ENCODE results near the gene LGALS4. TPM values are rescaled to one million over a fixed set of nuclear protein-coding genes. Genes with fewer than 3 reads are reported as not detected.

Gene LGALS4
- total and polyA plus RNA-seq, 9 of the 15 experiments (the other 6 are each of a cell fraction or from before 2014, with no cell fraction given): 0.08 to 1.1 (median 0.30) TPM; not detected in 3

DNA sequence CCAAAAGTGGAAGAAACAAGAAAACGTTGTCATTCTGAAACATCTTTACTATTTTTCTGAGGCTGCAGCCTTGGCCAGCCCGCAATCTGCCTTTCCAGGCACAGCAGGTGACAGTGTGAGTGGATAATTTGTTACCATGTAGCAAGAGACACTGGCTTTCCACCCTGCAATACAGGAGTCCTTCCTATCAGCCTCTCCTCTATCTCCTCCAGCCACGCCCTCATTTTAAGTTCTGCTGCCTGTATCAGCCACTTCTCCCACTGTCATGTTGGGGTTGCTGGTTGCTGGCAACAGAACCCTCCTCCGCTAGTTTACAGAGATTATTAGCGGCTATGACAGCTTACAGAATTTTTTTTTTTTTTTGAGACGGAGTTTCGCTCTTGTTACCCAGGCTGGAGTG, 31.7 kb downstream of the LGALS4 start (continued):
- TF ChIP-seq PBX2 (CRISPR knock-in tag; IDR thresholded peaks at IDR 0.05; ENCODE audit: low read depth) (no peak), PBX2 (tag; conservative IDR thresholded peaks at IDR 0.05; ENCODE audit: low read depth) (peak; percentile 77), ZNF431 (CRISPR knock-in tag; IDR thresholded peaks at IDR 0.05) (no peak), RBM14 (IDR thresholded peaks at IDR 0.05; ENCODE audit: borderline replicate concordance, insufficient read depth, low read depth, low read length) (no peak), ARID1B (IDR thresholded peaks at IDR 0.05) (peak; percentile 86), CBX3 (IDR thresholded peaks at IDR 0.05; ENCODE audit: borderline replicate concordance in 1 of 2, low read length in 2 of 2) (no peak), TAF9B (IDR thresholded peaks at IDR 0.05; ENCODE audit: partially characterized antibody) (no peak), ZNF79 (CRISPR knock-in tag; IDR thresholded peaks at IDR 0.05; ENCODE audit: low read depth) (no peak), CHD2 (IDR thresholded peaks at IDR 0.05; ENCODE audit: low read depth, low read length) (no peak), ZNF133 (CRISPR knock-in tag; IDR thresholded peaks at IDR 0.05) (no peak), ADNP (tag; IDR thresholded peaks at IDR 0.05) (no peak), SIN3B (IDR thresholded peaks at IDR 0.05; ENCODE audit: low read depth) (no peak), ZNF77 (CRISPR knock-in tag; IDR thresholded peaks at IDR 0.05) (no peak), CSDE1 (IDR thresholded peaks at IDR 0.05) (no peak), ZNF717 (CRISPR knock-in tag; IDR thresholded peaks at IDR 0.05) (no peak), ZNF165 (CRISPR knock-in tag; IDR thresholded peaks at IDR 0.05; ENCODE audit: borderline replicate concordance) (no peak), NBN (IDR thresholded peaks at IDR 0.05; ENCODE audit: low read depth) (no peak), ETV1 (tag; conservative IDR thresholded peaks at IDR 0.05; ENCODE audit: low read depth) (no peak), TEAD2 (tag; IDR thresholded peaks at IDR 0.05) (no peak), ZNF75A (CRISPR knock-in tag; IDR thresholded peaks at IDR 0.05) (0 out of 2 replicates have a peak, but pooled peaks have one; percentile 19), FOXA1 (IDR thresholded peaks at IDR 0.05; ENCODE audit: borderline replicate concordance) (no peak), NCOR1 (IDR thresholded peaks at IDR 0.05) (peak; percentile 72)
- TF ChIP-seq, protein P1, sequence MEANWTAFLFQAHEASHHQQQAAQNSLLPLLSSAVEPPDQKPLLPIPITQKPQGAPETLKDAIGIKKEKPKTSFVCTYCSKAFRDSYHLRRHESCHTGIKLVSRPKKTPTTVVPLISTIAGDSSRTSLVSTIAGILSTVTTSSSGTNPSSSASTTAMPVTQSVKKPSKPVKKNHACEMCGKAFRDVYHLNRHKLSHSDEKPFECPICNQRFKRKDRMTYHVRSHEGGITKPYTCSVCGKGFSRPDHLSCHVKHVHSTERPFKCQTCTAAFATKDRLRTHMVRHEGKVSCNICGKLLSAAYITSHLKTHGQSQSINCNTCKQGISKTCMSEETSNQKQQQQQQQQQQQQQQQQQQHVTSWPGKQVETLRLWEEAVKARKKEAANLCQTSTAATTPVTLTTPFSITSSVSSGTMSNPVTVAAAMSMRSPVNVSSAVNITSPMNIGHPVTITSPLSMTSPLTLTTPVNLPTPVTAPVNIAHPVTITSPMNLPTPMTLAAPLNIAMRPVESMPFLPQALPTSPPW (CRISPR knock-in tag; IDR thresholded peaks at IDR 0.05): peak; percentile 42; the same call in 1 of the 2 replicates
- TF ChIP-seq, protein P2, sequence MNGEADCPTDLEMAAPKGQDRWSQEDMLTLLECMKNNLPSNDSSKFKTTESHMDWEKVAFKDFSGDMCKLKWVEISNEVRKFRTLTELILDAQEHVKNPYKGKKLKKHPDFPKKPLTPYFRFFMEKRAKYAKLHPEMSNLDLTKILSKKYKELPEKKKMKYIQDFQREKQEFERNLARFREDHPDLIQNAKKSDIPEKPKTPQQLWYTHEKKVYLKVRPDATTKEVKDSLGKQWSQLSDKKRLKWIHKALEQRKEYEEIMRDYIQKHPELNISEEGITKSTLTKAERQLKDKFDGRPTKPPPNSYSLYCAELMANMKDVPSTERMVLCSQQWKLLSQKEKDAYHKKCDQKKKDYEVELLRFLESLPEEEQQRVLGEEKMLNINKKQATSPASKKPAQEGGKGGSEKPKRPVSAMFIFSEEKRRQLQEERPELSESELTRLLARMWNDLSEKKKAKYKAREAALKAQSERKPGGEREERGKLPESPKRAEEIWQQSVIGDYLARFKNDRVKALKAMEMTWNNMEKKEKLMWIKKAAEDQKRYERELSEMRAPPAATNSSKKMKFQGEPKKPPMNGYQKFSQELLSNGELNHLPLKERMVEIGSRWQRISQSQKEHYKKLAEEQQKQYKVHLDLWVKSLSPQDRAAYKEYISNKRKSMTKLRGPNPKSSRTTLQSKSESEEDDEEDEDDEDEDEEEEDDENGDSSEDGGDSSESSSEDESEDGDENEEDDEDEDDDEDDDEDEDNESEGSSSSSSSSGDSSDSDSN (IDR thresholded peaks at IDR 0.05; ENCODE audit: borderline replicate concordance in 1 of 2, low read depth in 2 of 2, low read length in 2 of 2): no peak
